IMR-90 (cell line): Measurements from ENCODE around the gene DGKZ. TPM values are rescaled to one million over a fixed set of nuclear protein-coding genes. Genes with fewer than 3 reads are reported as not detected.

Source experiments
- ATAC-seq: fragments of 200-7000 bp; cut with Tn5 transposase; 2 replicates; pipeline ENCODE4 v1.9.1; 2020; ENCODE audit warnings: low read depth, mild to moderate bottlenecking, moderate library complexity
- BruUV-seq: library from RNA; stranded (reverse); fragments of 400-500 nt; replicated peaks from 2 replicates; lab custom pipeline; 2021; lab: Mats Ljungman, UMichigan
- CTCF ChIA-PET: fragments of 300-600 bp; formaldehyde crosslinking; extraction: SDS; loops from one replicate; lab custom pipeline; 2021; ENCODE audit warnings: antibody characterized with exemption; lab: Yijun Ruan, JAX
- POLR2A ChIA-PET: fragments of 300-600 bp; sonication (Branson Sonifier 250); formaldehyde crosslinking; loops from one replicate; lab custom pipeline; 2022; ENCODE audit warnings: antibody characterized with exemption; ENCODE audit not compliant: unreplicated experiment; lab: Charles Lee
- DNase-seq: peaks from one replicate; pipeline ENCODE4 v3.0.0; 2013
- H2AFZ ChIP-seq: replicated peaks from 2 replicates; pipeline ENCODE3; 2013; ENCODE audit warnings: low read length, mild to moderate bottlenecking; ENCODE audit not compliant: poor library complexity
- H2AK5ac ChIP-seq: 2 replicates; pipeline ENCODE4 v1.6.1; 2013; ENCODE audit warnings: low read depth, low read length, inconsistent platforms
- H2AK9ac ChIP-seq: replicated peaks from 2 replicates; pipeline ENCODE3; 2013; ENCODE audit warnings: mild to moderate bottlenecking, low read depth, low read length, moderate library complexity; ENCODE audit not compliant: poor library complexity
- H2BK120ac ChIP-seq: 2 replicates; pipeline ENCODE4 v1.6.1; 2013; ENCODE audit warnings: low read depth, low read length, inconsistent platforms
- H2BK15ac ChIP-seq: 3 replicates; pipeline ENCODE4 v1.6.1; 2013; ENCODE audit warnings: low read depth, low read length, inconsistent platforms
- H2BK20ac ChIP-seq: 2 replicates; pipeline ENCODE4 v1.6.1; 2013; ENCODE audit warnings: low read depth, mild to moderate bottlenecking, inconsistent platforms, low read length, moderate library complexity
- H2BK5ac ChIP-seq: 2 replicates; pipeline ENCODE4 v1.6.1; 2013; ENCODE audit warnings: mild to moderate bottlenecking, low read depth, low read length, inconsistent platforms; ENCODE audit not compliant: poor library complexity, severe bottlenecking
- H3K14ac ChIP-seq: replicated peaks from 2 replicates; pipeline ENCODE4 v1.6.1; 2013; ENCODE audit warnings: low read depth, low read length, inconsistent platforms
- H3K18ac ChIP-seq: 2 replicates; pipeline ENCODE4 v1.6.1; 2013; ENCODE audit warnings: low read depth, low read length, control low read depth
- H3K23ac ChIP-seq: 2 replicates; pipeline ENCODE4 v1.6.1; 2013; ENCODE audit warnings: low read depth, low read length, inconsistent platforms
- H3K27ac ChIP-seq: 2 replicates; pipeline ENCODE4 v1.5.1; 2013; ENCODE audit warnings: mild to moderate bottlenecking, control low read depth, low read length; ENCODE audit not compliant: insufficient read depth
- H3K27me3 ChIP-seq: 2 replicates; pipeline ENCODE4 v1.6.1; 2013; ENCODE audit warnings: low read length; ENCODE audit not compliant: control insufficient read depth, insufficient read depth
- H3K36me3 ChIP-seq: 2 replicates; pipeline ENCODE4 v1.6.1; 2013; ENCODE audit warnings: low read length, mixed read lengths; ENCODE audit not compliant: control insufficient read depth, insufficient read depth
- H3K4ac ChIP-seq: 2 replicates; pipeline ENCODE4 v1.6.1; 2013; ENCODE audit warnings: low read depth, low read length, inconsistent platforms
- H3K4me1 ChIP-seq: 2 replicates; pipeline ENCODE4 v1.6.1; 2013; ENCODE audit warnings: low read length, mixed read lengths; ENCODE audit not compliant: control insufficient read depth, insufficient read depth
- H3K4me2 ChIP-seq: 2 replicates; pipeline ENCODE4 v1.6.1; 2013; ENCODE audit warnings: low read depth, mild to moderate bottlenecking, control low read depth, low read length, moderate library complexity
- H3K4me3 ChIP-seq: 2 replicates; pipeline ENCODE4 v1.5.1; 2013; ENCODE audit warnings: low read depth, mild to moderate bottlenecking, control low read depth, low read length, moderate library complexity; ENCODE audit not compliant: insufficient read depth
- H3K56ac ChIP-seq: 2 replicates; pipeline ENCODE4 v1.6.1; 2013; ENCODE audit warnings: low read length, inconsistent platforms; ENCODE audit not compliant: insufficient read depth; ENCODE audit errors: extremely low read depth
- H3K79me1 ChIP-seq, 2 experiments: 2 replicates each; pipeline ENCODE4 v1.6.1; 2013; ENCODE audit warnings: low read length in 2 of 2, inconsistent platforms in 1 of 2, low read depth in 1 of 2
- H3K9ac ChIP-seq: 2 replicates; pipeline ENCODE4 v1.6.1; 2013; ENCODE audit warnings: low read depth, low read length, control low read depth
- H3K9me1 ChIP-seq: 2 replicates; pipeline ENCODE4 v1.6.1; 2013; ENCODE audit warnings: low read length, inconsistent platforms; ENCODE audit not compliant: insufficient read depth
- H3K9me3 ChIP-seq: 2 replicates; pipeline ENCODE4 v1.6.1; 2013; ENCODE audit warnings: low read length; ENCODE audit not compliant: control insufficient read depth, insufficient read depth
- H4K20me1 ChIP-seq: 2 replicates; pipeline ENCODE4 v1.6.1; 2013; ENCODE audit warnings: low read length, inconsistent platforms; ENCODE audit not compliant: insufficient read depth
- H4K5ac ChIP-seq: 2 replicates; pipeline ENCODE4 v1.6.1; 2013; ENCODE audit warnings: mild to moderate bottlenecking, low read depth, low read length, control low read depth
- H4K8ac ChIP-seq, 2 experiments: 2 replicates each; pipeline ENCODE4 v1.6.1; 2013; ENCODE audit warnings: low read depth in 2 of 2, low read length in 2 of 2, control low read depth in 1 of 2, inconsistent platforms in 1 of 2
- H4K91ac ChIP-seq: 2 replicates; pipeline ENCODE4 v1.6.1; 2013; ENCODE audit warnings: low read depth, low read length, inconsistent platforms; ENCODE audit not compliant: insufficient read depth
- CEBPB ChIP-seq: IDR thresholded peaks from 2 replicates; pipeline ENCODE4 v1.6.1; 2012; ENCODE audit warnings: low read depth, low read length, improper control_type of control experiment
- NFE2L2 ChIP-seq: fragments of 150-350 bp; IDR thresholded peaks from 2 replicates; pipeline ENCODE4 v1.6.1; 2016; ENCODE audit warnings: low read depth, mild to moderate bottlenecking, low read length
- RFX5 ChIP-seq: IDR thresholded peaks from 2 replicates; pipeline ENCODE4 v1.8.0; 2012; ENCODE audit warnings: low read depth, mild to moderate bottlenecking, low read length, moderate library complexity
- WGBS, 2 experiments: methylation state at CpG; one replicate each; pipeline versions ENCODE4 v1.1.5 to v1.1.7; 2013; ENCODE audit warnings: missing lambda C conversion rate in 2 of 2; ENCODE audit not compliant: insufficient read length in 1 of 2; ENCODE audit errors: extremely low coverage in 2 of 2; 5-methylcytosine and 5-hydroxymethylcytosine counted together
- dilution Hi-C: fragments of 300-500 bp; cut with HindIII; formaldehyde crosslinking; loops from one replicate; pipeline ENCODE4 v1.14.3; 2018; ENCODE audit warnings: low sequenced_read_pairs; ENCODE audit not compliant: unreplicated experiment
- in situ Hi-C: fragments of 300-500 bp; cut with MboI; formaldehyde crosslinking; loops from 3 replicates; pipeline ENCODE4 v1.14.3; 2019; ENCODE audit warnings: low sequenced_read_pairs, inconsistent platforms, mixed read lengths
- intact Hi-C: fragments of 100-400 bp; cut with micrococcal nuclease; formaldehyde crosslinking; loops from 2 replicates; pipeline ENCODE4 v1.10.0; 2022
- polyA plus RNA-seq, 3 experiments: library from polyadenylated mRNA; depleted of rRNA; stranded (reverse); fragments of >200 nt; gene quantifications; 2 replicates each; pipeline ENCODE4 v1.2.3, GENCODE V29; 2012; ENCODE audit warnings: low replicate concordance in 1 of 3
- total RNA-seq: library from RNA; depleted of rRNA; stranded (reverse); fragments of >200 nt; gene quantifications from 2 replicates; pipeline ENCODE4 v1.2.3, GENCODE V29; 2012

The DGKZ gene
- total and polyA plus RNA-seq, 2 of the 4 experiments (the other 2 are of a cell fraction): 46.8 to 62.0 TPM

DNA sequence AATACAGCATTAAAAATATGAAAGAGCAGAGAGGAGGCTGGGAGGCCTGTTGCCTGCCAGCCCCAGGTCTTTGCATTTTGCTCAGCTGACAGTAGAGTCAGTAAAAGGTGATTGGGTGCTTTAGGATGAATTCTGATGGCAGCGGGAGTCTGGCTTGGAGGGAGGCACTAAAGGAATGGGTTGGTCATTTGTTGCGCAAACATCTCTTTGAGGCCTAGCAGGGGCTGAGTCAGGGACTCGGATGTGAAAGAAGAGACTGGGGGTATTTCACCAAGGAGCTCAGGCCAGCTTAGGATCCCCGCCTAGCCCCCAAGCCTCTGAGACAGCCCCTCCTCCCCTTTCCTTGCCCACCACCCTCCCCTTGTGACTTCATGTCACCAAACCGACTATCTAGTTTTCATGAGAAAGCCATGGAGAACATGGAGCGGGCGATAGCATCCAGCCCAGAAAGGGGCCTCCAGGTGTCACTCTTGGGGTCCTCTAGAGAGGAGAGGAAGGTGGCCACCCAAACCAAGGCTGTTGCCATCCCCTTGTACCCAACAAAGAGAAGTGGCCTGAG, 9.7 kb downstream of the DGKZ start:
- Histone ChIP-seq H4K5ac (no peak overlapping the region), H3K4me1 (peaks cover 25% of the 10 kb centered on the region), H2AFZ (no peak overlapping the region), H3K27ac (peak overlapping the region; percentile 26; the same call in 1 of the 2 replicates), H3K79me1 (peaks cover 35 to 72% of the 10 kb centered on the region in 2 experiments), H2BK20ac (no peak overlapping the region), H2BK15ac (no peak overlapping the region), H4K8ac (no peak overlapping the region), H3K23ac (no peak overlapping the region), H3K18ac (no peak overlapping the region), H2AK5ac (no peak overlapping the region), H3K9me3 (no peaks in the 10 kb centered on the region), H3K4ac (0 out of 2 replicates have a peak overlapping the region, but pooled peaks have one; percentile 34), H2AK9ac (no peak overlapping the region), H2BK120ac (no peak overlapping the region), H4K91ac (no peak overlapping the region; the same call in 1 of the 2 replicates), H3K56ac (no peak overlapping the region), H2BK5ac (peak overlapping the region; percentile 9), H3K9ac (no peak overlapping the region), H3K9me1 (peaks cover 8% of the 10 kb centered on the region), H3K27me3 (no peaks in the 10 kb centered on the region), H3K4me3 (no peak overlapping the region), H4K20me1 (peaks cover 18% of the 10 kb centered on the region), H3K36me3 (no peaks in the 10 kb centered on the region), H3K4me2 (no peak overlapping the region), H3K14ac (no peak overlapping the region)
- WGBS, 2 experiments: 0% methylated on average over 1 of the region's 7 CpGs; no CpG with 5 or more reads in 1 of the 2 experiments
- BruUV-seq: no TSS peak
- intact Hi-C loops: no loop called here
- CTCF ChIA-PET: no interaction called here
- DNase-seq: peak; percentile 85
- ATAC-seq: peak; percentile 46
- TF ChIP-seq NFE2L2 (peak; percentile 20; the same call in 1 of the 2 replicates), RFX5 (no peak), CEBPB (peak; percentile 99)
- POLR2A ChIA-PET: no interaction called here
- dilution Hi-C loops: no loop called here
- in situ Hi-C loops: no loop called here
